RWPE2 (cell line): ENCODE results near the gene NUDT19.

Experiments used
- ATAC-seq: fragments of 200-7000 bp; cut with Tn5 transposase; 3 replicates; pipeline ENCODE4 v1.9.1; 2021; ENCODE audit warnings: low read depth
- DNase-seq: peaks from one replicate; pipeline ENCODE4 v3.0.0-alpha.2; 2020; ENCODE audit warnings: low spot score
- H3K27ac ChIP-seq: fragments of 450-650 bp; 2 replicates; pipeline ENCODE4 v1.5.1; 2017; ENCODE audit warnings: mild to moderate bottlenecking; ENCODE audit not compliant: poor library complexity, severe bottlenecking
- H3K27me3 ChIP-seq: fragments of 250-450 bp; sonication (Bioruptor Pico); 2 replicates; pipeline ENCODE4 v1.5.1; 2021; ENCODE audit warnings: mild to moderate bottlenecking, moderate library complexity; ENCODE audit not compliant: insufficient read depth, poor library complexity, severe bottlenecking
- H3K36me3 ChIP-seq: fragments of 250-450 bp; sonication (Bioruptor Pico); 2 replicates; pipeline ENCODE4 v1.5.1; 2020; ENCODE audit warnings: low read depth, mild to moderate bottlenecking, moderate library complexity
- H3K4me1 ChIP-seq: fragments of 250-450 bp; sonication (Bioruptor Pico); 2 replicates; pipeline ENCODE4 v1.5.1; 2021; ENCODE audit warnings: mild to moderate bottlenecking, moderate library complexity; ENCODE audit not compliant: insufficient read depth, poor library complexity, severe bottlenecking
- H3K4me3 ChIP-seq: fragments of 250-450 bp; sonication (Bioruptor Pico); 2 replicates; pipeline ENCODE4 v1.5.1; 2021; ENCODE audit warnings: mild to moderate bottlenecking, moderate library complexity; ENCODE audit not compliant: severe bottlenecking
- H3K9me3 ChIP-seq: fragments of 250-450 bp; sonication (Bioruptor Pico); 2 replicates; pipeline ENCODE4 v1.5.1; 2021; ENCODE audit warnings: mild to moderate bottlenecking, moderate library complexity; ENCODE audit not compliant: severe bottlenecking
- TF ChIP-seq, protein P1 (sequence below): fragments of 450-650 bp; IDR thresholded peaks from one replicate; pipeline ENCODE4 v1.5.1; 2017; ENCODE audit warnings: mild to moderate bottlenecking, moderate library complexity; ENCODE audit not compliant: poor library complexity, severe bottlenecking

The NUDT19 gene

DNA sequence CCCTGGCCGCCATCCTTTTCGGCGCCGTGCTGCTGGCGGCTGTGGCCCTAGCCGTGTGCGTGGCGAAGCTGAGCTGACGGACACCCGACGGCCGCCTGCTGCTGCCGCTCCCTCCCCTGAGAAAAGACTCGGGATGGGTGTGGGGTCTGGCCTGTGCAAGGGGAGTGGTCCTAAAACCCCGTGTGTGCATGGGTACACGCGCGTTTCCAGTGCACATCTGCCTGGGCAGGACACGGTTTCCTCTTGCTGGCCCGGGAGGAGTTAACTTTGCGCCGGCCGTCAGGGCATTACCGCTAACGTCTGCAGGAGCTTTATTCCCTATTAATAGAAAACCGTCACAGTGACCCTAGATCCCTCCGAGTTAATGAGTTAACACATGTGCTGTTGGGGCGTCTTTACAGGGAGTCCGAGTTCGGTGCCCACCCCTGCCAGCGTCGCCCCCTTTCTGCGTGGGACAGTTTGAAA lies 14.7 kb upstream of the NUDT19 start:
- H3K9me3 ChIP-seq: no peaks in the 10 kb centered on the region
- TF ChIP-seq, protein P1, sequence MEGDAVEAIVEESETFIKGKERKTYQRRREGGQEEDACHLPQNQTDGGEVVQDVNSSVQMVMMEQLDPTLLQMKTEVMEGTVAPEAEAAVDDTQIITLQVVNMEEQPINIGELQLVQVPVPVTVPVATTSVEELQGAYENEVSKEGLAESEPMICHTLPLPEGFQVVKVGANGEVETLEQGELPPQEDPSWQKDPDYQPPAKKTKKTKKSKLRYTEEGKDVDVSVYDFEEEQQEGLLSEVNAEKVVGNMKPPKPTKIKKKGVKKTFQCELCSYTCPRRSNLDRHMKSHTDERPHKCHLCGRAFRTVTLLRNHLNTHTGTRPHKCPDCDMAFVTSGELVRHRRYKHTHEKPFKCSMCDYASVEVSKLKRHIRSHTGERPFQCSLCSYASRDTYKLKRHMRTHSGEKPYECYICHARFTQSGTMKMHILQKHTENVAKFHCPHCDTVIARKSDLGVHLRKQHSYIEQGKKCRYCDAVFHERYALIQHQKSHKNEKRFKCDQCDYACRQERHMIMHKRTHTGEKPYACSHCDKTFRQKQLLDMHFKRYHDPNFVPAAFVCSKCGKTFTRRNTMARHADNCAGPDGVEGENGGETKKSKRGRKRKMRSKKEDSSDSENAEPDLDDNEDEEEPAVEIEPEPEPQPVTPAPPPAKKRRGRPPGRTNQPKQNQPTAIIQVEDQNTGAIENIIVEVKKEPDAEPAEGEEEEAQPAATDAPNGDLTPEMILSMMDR: no peak
- no peaks in the 10 kb centered on the region for H3K36me3 ChIP-seq
- H3K4me1 ChIP-seq: no peaks in the 10 kb centered on the region
- H3K27ac ChIP-seq: no peak overlapping the region
- no peak for DNase-seq
- ATAC-seq: no peak
- H3K4me3 ChIP-seq: no peak overlapping the region
- peaks cover 25% of the 10 kb centered on the region for H3K27me3 ChIP-seq

DNA sequence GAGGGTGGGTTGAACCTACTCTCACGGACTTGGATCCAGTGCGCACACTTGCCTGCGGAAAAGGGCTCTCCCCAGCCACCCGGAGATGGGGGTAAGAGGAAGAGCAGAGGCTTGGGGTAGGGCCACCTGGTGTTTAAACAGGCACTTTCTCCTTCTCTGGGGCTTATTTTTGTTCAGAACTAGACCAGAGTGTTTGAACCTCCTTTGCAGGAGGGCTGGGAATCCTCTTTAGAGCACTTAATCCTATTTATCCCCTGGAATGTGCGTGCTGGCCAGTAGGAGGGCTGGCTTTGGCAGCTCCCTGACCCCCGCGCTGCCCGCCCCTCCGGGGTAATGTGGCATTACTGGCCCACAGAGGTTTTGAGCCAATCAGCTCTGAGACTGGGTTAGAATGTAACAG lies 14.0 kb upstream of the NUDT19 start:
- ATAC-seq: no peak
- H3K27me3 ChIP-seq: peaks cover 25% of the 10 kb centered on the region

DNA sequence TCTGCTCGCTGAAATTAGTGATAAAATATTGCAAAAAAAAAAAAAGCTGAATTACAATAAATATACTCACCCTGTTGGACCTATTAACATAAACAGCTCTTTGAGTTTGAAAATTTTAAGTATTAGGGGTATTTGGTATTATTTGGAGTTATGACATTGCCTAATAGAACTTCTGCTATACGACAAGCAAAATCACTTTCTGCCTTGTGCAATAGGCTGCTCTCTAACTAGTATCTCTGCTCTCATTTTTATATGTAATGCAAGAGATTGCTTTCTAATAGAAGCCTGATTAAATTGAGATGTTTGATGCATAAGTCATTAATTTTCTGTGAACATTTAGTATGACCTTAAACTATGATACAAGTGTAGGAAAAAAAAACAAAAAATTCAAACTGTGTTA lies 10.6 kb upstream of the NUDT19 start:
- no peak for DNase-seq
- Histone ChIP-seq H3K27me3 (peaks cover 22% of the 10 kb centered on the region), H3K36me3 (no peaks in the 10 kb centered on the region), H3K27ac (no peak overlapping the region), H3K4me1 (no peaks in the 10 kb centered on the region), H3K4me3 (no peak overlapping the region), H3K9me3 (no peaks in the 10 kb centered on the region)
- ATAC-seq: no peak
- TF ChIP-seq, protein P1: no peak

More for the DNA sequence above, 14.0 kb upstream of the NUDT19 start:
- TF ChIP-seq, protein P1: no peak
- no peaks in the 10 kb centered on the region for H3K36me3 ChIP-seq
- H3K27ac ChIP-seq: no peak overlapping the region
- DNase-seq: no peak
- no peak overlapping the region for H3K4me3 ChIP-seq
- no peaks in the 10 kb centered on the region for H3K9me3 ChIP-seq
- no peaks in the 10 kb centered on the region for H3K4me1 ChIP-seq

DNA sequence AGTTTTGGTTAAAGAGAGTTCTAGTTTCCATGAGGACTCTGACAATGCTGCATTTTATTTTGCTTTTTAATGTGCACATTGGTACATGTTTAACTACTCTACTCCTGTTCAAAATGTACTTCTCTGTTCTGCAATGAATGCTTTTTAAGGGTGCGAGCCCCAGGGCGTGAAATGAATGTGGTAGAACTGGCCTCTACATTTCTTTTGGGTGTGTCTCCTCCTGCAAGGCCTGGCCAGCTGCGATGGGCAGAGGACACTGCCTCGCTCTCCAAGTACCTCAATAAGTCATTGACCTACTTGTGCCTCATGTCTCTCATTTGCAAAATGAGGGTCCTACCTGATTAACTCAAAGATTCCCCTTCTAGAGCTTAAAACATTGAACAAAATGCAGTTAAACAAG lies 9.3 kb upstream of the NUDT19 start:
- no peaks in the 10 kb centered on the region for H3K36me3 ChIP-seq
- TF ChIP-seq, protein P1: no peak
- DNase-seq (no peak), ATAC-seq (no peak)
- H3K4me1 ChIP-seq: no peaks in the 10 kb centered on the region
- no peak overlapping the region for H3K27ac ChIP-seq
- H3K9me3 ChIP-seq: no peaks in the 10 kb centered on the region
- H3K27me3 ChIP-seq: peaks cover 8% of the 10 kb centered on the region
- H3K4me3 ChIP-seq: no peak overlapping the region

DNA sequence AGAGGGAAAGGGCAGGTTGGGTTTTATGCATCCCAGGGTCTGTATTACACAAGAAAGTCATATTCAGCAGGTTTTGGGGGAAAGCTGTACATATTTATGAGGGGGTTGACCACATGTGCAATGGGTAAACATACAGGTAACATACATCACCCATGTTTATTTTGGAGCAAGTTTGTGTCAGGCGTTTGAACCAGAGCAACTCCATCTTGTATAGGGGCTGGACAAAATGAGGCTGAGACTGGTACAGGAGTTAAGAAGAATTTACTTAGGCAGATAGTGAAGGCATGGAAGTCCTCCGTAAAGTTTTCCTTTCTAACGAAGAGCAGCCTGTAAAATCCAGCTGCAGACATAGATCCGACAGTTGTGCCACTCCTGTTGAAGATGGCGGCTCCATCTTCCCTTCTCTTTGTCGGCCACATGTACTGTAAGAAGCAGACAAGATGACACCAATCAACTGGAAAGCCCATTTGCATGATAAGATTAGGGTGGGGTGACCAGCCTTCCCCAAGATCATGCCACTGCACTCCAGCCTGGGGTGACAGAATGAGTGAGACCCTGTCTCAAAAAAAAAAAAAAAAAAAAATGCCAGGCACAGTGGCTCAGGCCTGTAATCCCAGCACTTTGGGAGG lies 4.7 kb upstream of the NUDT19 start:
- Histone ChIP-seq H3K36me3 (no peaks in the 10 kb centered on the region), H3K4me1 (peaks cover 4% of the 10 kb centered on the region), H3K4me3 (no peak overlapping the region), H3K9me3 (no peaks in the 10 kb centered on the region), H3K27ac (no peak overlapping the region), H3K27me3 (no peaks in the 10 kb centered on the region)
- ATAC-seq (no peak), DNase-seq (no peak)
- TF ChIP-seq, protein P1: no peak
